ENCODE measurements around the gene PEAK3.

DNA sequence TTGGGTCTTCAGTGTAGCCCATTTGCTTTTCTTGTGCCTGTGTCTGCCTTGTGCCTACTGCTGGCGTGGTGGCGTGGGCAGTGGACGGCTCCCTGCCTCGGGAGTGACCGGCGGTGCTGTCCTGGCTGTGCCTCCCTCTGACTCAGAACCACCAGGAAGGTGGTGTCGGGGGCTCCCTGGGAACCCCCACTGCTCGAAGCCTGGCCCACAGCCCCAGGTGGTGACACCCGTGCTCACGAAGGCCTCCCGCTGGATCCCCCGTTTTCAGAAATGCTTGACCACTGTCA lies 37.9 kb downstream of the PEAK3 start:
- TF ChIP-seq, protein P1, sequence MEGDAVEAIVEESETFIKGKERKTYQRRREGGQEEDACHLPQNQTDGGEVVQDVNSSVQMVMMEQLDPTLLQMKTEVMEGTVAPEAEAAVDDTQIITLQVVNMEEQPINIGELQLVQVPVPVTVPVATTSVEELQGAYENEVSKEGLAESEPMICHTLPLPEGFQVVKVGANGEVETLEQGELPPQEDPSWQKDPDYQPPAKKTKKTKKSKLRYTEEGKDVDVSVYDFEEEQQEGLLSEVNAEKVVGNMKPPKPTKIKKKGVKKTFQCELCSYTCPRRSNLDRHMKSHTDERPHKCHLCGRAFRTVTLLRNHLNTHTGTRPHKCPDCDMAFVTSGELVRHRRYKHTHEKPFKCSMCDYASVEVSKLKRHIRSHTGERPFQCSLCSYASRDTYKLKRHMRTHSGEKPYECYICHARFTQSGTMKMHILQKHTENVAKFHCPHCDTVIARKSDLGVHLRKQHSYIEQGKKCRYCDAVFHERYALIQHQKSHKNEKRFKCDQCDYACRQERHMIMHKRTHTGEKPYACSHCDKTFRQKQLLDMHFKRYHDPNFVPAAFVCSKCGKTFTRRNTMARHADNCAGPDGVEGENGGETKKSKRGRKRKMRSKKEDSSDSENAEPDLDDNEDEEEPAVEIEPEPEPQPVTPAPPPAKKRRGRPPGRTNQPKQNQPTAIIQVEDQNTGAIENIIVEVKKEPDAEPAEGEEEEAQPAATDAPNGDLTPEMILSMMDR (IDR thresholded peaks at IDR 0.05) = no peak
- no peak for TF ChIP-seq EZH2 (IDR thresholded peaks at IDR 0.05; ENCODE audit: borderline replicate concordance, insufficient read depth, low read depth, low read length, poor library complexity, severe bottlenecking)

Data from B cell (primary cell).